ENCODE results near the gene EFCAB6. TPM values are rescaled to one million over a fixed set of nuclear protein-coding genes. Genes with fewer than 3 reads are reported as not detected.
"Not testable (repeated sequence)": the region's sequence is repeated elsewhere in the genome, so short reads cannot be mapped to it uniquely, and the experiment has no call there.

Gene EFCAB6
- total RNA-seq, 1 donor = 2.7 TPM

DNA sequence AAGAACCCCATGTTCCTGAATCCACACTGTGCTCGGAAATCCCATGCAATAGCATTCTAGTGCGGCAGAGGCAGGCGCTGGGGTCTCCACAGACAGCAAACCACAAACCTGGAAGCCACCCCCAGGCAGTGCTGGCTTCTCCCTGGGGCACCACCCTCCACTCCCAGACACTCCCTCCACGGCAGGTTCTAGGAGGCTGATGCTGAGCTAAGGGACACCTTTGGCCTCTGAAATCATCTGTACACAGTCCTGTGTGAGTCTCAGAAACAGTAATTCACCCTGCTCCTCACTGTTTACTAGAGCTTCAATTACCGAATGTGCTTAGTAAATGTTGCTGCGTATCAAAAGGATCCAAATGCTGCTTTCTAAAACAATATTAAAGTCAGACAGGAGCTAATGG, 129.3 kb downstream of the EFCAB6 start:
- DNase-seq (ENCODE audit: low read depth) = no peak
- TF ChIP-seq, protein P1, sequence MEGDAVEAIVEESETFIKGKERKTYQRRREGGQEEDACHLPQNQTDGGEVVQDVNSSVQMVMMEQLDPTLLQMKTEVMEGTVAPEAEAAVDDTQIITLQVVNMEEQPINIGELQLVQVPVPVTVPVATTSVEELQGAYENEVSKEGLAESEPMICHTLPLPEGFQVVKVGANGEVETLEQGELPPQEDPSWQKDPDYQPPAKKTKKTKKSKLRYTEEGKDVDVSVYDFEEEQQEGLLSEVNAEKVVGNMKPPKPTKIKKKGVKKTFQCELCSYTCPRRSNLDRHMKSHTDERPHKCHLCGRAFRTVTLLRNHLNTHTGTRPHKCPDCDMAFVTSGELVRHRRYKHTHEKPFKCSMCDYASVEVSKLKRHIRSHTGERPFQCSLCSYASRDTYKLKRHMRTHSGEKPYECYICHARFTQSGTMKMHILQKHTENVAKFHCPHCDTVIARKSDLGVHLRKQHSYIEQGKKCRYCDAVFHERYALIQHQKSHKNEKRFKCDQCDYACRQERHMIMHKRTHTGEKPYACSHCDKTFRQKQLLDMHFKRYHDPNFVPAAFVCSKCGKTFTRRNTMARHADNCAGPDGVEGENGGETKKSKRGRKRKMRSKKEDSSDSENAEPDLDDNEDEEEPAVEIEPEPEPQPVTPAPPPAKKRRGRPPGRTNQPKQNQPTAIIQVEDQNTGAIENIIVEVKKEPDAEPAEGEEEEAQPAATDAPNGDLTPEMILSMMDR (IDR thresholded peaks at IDR 0.05; ENCODE audit: insufficient read depth, low read length) = no peak
- H3K4me3 ChIP-seq (ENCODE audit: low read depth, low read length) = no peak overlapping the region

DNA sequence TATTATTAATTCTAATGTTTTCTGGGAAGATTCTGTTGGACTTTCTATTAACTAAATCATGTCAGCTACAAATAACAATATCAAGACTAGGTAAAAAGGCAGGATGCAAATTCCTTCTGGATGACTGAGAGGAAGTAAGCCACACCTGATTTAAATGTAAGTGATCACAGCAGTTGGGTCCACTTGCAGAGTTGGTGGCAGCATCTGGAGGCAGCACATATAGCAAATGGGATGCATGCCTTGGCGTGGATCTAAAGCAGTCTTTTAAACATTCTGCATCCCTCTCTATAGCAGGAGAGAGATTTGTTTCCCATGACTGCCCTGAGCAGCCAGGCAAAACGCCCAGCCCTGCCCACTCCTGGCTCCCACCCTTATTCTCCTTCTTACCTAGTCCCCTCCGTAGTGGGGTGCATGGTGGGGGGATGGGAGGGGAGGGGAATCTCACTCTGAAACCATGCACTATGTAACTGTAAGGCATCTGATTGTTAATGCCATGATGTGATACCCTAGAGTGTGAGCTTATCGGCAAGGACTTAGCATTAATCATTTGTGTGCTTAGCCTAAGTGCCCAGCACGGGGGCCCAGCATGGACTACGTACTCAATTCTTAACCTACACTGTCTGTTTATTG, 130.3 kb downstream of the EFCAB6 start:
- H3K4me3 ChIP-seq (ENCODE audit: low read depth, low read length) = no peak overlapping the region
- no peak for DNase-seq (ENCODE audit: low read depth)
- TF ChIP-seq, protein P1 (IDR thresholded peaks at IDR 0.05; ENCODE audit: insufficient read depth, low read length) = no peak

DNA sequence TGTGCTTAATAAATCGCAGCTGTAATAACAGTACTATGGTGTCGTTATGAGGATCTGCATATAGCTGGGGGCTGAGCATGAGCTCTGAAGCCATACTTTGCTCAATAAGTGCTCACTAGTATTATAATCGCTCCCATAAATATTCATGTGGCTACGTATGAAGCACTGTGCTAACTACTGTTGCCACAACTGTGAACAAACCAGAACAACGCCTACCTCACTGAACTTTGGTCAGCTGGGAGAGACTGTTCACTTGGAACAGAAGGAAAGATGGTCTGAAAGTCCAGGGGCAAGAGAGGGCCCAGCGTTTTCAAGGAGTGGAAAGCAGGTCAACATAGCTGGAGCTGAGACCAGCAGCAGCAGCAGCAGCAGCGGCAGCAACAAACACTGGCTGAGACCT, 141.6 kb downstream of the EFCAB6 start:
- no peak for DNase-seq (ENCODE audit: low read depth)
- TF ChIP-seq, protein P1 (IDR thresholded peaks at IDR 0.05; ENCODE audit: insufficient read depth, low read length) = no peak
- no peak overlapping the region for H3K4me3 ChIP-seq (ENCODE audit: low read depth, low read length)

DNA sequence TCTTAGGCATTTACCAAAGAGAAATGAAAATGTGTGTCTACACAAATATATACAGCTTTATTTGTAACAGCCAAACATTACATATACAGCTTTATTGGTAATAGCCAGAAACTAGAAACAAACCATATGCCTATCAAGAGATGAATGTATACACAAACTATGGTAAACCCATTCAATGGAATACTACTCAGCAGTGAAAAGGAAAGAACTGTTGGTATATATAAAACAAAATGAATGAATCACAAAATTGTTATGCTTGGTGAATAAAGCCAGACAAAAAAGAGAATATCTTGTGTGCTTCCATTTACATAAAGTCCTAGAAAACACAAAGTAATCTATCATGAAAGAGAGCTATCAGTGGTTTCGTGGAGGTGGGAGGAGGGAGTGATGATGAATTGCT, 142.9 kb downstream of the EFCAB6 start:
- no peak for DNase-seq (ENCODE audit: low read depth)
- TF ChIP-seq, protein P1 (IDR thresholded peaks at IDR 0.05; ENCODE audit: insufficient read depth, low read length) = no peak
- H3K4me3 ChIP-seq (ENCODE audit: low read depth, low read length) = no peak overlapping the region

DNA sequence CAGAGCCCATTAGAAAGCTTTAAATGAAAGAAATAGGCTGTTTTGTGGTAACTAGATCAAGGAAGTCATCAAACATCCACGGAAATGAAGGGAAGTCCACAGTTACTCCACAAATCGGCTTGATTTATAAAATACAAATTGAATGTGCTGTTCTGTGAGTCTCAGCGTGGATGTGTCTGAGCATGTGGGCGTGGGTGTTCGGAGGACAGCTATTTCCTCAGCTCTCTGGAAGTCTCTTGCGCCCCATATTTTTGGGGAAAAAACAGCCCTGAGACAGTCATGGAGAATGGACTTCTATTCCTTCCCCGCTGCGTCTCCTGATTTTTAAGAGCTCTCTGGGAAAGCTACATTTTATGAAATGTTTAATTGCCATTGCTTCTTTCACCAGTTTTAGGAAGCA, 144.4 kb downstream of the EFCAB6 start:
- TF ChIP-seq, protein P1 (IDR thresholded peaks at IDR 0.05; ENCODE audit: insufficient read depth, low read length) = no peak

DNA sequence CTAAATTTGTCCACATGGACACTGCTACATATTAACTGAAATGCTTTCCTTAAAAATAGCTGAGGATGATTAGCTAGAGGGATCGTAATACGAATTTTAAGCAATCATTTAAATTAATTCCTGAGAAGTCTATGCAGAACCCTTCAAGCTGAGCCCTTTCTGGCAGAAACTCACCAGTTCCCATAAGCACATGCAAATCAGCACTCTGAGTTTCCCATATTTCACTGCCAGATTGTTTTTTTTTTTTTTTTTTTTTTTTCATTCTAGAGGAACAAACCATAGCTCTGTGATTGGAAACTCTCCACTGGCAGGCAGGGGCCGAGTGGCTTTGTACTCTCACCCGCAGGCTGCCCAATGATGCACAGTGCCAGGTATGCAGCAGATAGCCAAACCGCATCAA, 145.6 kb downstream of the EFCAB6 start:
- TF ChIP-seq, protein P1 (IDR thresholded peaks at IDR 0.05; ENCODE audit: insufficient read depth, low read length) = no peak
- no peak overlapping the region for H3K4me3 ChIP-seq (ENCODE audit: low read depth, low read length)
- peak; percentile 23 for DNase-seq (ENCODE audit: low read depth)

More for the DNA sequence above, 144.4 kb downstream of the EFCAB6 start:
- DNase-seq (ENCODE audit: low read depth) = no peak
- H3K4me3 ChIP-seq (ENCODE audit: low read depth, low read length) = no peak overlapping the region

DNA sequence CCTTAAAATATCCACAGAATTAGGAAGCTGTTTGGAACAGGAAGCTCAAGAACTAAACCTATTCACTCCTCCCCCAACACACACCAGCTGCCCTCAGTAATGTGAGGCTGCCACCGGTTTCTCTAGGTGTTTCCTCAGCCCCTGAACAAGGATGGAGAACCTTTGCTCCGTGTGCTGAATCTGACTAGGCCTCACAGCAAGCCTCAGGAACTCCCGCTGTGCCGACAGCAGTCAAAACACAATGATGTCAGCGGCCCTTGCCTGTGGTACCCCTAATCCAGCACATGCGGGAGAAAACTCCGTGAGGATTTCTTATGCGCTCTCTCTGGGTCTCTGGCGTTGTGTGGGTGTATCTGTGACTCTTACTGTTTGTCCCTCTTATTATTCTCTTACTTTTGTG, 153.3 kb downstream of the EFCAB6 start:
- TF ChIP-seq, protein P1 (IDR thresholded peaks at IDR 0.05; ENCODE audit: insufficient read depth, low read length) = no peak
- H3K4me3 ChIP-seq (ENCODE audit: low read depth, low read length) = no peak overlapping the region
- no peak for DNase-seq (ENCODE audit: low read depth)

DNA sequence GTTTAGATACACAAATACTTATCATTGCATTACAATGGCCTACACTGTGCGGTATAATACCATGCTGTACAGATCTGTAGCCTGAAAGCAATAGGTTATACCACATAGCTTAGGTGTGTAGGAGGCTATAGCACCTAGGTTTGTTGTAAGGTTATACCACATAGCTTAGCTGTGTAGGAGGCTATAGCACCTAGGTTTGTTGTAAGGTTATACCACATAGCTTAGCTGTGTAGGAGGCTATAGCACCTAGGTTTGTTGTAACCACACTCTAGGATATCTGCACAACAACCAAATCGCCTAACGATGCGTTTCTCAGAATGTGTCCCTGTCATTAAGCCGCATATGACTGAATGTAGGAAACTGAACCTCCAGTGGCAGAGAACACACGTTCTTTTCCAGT, 155.5 kb downstream of the EFCAB6 start:
- H3K4me3 ChIP-seq (ENCODE audit: low read depth, low read length) = not testable (repeated sequence)

More for the DNA sequence above, 155.5 kb downstream of the EFCAB6 start:
- DNase-seq (ENCODE audit: low read depth) = not testable (repeated sequence)
